ENCODE measurements around the gene LEFTY1.
"Not testable (repeated sequence)": the region's sequence is repeated elsewhere in the genome, so short reads cannot be mapped to it uniquely, and the experiment has no call there.

LEFTY1 gene

DNA sequence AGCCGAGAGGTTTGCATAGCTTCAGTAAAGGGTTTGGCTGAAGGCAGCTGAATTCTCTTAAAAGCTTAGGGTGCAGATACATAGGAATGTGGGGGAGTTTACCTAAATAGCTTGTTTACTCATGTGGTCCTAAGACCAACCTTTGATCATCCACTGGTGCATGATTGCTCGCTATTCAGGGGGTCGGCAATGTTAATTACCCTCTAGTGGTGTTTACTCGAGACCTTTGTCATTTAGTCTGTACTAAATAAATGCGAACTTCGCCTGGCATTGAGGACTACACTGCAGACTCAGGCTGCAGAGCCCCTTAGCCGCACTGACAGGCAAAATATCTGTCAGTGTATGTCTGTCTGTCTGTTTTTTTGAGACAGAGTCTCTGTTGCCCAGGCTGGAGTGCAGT, 38.6 kb downstream of the LEFTY1 start:
- DNase-seq (ENCODE audit: low read depth in 2 of 2, low spot score in 1 of 2): no peak

DNA sequence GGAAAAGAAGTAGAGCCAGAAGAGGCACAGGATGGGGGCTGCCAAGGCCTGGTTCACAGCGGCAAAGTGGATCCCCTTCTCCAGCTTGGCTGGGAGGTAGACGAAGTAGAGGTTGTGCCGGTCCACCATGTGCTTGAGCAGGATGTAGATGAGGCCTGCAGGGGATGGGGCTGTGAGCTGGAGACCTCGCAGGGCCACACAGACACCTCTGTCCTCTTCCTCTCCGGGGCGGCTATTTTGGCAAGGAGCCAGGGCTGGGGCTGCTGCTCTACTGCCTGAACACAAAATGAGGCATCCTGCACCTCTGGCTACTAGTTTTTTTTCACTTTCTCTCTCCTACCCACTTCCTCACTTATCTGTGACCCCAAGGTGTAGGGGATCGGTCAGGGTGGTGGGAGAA, 39.0 kb downstream of the LEFTY1 start:
- DNase-seq (ENCODE audit: low read depth in 2 of 2, low spot score in 1 of 2): peak in 1 of 2 donors; percentile 27

DNA sequence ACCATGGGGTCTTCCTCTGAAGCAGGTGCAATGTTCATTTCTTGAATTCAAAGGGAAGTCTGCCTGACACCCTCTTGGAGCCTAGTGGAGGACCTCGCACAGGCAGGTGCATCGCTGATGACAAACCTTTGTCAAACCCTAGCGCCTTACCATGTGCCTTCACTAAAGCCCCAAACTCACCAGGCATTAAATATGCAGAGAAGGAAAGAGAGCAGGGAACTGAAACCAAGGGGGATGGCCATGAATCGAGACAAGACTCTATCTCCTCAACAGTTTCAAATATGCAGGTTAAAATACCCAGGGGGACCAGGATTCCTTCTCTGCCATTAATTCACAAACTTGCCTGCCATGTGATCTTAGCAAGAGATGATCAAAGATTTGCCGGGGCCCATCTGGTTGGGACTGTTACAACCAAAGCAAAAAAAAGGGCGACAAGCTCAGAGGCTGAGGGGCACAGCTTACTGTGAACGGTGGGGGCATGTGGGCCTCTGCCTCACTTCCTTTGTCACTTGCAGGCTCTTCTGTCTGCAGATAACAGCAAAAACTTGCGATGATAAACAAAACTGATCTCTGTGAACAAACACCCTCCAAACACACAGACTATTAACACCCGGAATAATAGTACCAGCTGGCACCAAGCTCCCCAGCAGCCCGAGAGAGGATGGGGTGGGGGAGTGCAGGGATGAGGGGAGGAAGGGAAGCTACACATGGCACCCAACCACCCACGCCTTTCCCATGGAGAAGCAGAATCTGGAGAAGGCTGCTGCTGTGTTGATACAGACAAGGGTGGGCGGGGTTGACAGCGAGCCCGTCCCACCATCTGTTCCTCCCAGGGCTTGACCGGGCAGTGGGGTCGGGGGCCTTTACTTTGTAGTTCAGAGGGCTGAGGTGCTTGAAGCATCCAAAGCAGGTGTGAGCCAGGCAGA, 40.7 kb downstream of the LEFTY1 start:
- no peak for DNase-seq (ENCODE audit: low read depth in 2 of 2, low spot score in 1 of 2)

GRCh38 chr1:225847610-225848009, 41.3 kb downstream of the LEFTY1 start:
- no peak for DNase-seq (ENCODE audit: low read depth in 2 of 2, low spot score in 1 of 2)

DNA sequence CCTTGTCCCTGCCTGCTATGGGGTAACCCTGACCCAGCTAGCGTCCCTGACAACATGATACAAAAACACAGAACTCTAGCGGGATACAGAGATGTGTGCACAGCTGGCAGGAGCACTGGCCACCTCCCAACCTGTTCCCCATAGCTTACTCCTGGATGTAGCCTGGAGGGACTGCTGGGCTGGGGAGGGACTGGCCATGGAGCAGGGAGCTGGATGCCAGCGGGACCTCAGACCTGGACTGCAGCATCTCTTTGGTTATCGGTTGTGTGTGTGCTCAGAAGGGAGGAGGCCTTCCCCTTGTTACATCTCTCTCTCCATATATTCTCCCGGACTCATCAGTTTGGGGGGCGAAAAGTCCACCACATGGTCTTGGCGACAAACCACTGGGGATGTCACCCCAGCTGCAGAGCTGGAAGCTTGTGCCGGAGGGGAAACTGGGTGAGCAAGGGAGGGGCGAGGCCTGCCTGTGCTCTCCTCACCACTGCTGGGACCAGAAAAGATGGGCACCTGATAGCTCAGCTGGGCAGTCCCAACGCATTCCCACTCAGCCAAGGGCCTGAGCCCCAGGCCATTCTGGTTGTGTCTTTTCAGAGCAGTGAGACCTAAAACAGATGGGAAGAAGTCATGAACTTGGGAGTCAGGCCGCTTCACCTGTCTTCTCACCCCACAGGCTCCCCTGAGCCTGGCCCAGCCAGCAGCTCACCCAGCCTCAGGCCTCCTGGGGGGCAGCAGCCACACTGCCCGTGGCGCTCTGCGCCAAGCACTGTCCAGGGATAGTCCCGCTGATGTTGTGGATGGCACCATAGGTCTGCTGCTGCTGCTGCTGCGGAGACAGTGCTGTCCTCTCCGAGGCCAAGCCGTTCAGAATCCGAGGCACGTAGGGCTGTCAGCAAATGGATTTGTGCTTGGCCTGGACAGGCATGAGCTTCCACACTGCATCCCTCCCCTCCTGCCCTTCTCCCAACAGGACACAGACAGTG, 42.3 kb downstream of the LEFTY1 start:
- DNase-seq (ENCODE audit: low read depth in 2 of 2, low spot score in 1 of 2): no peak

GRCh38 chr1:225845571-225846259, 43.2 kb downstream of the LEFTY1 start:
- DNase-seq (ENCODE audit: low read depth in 2 of 2, low spot score in 1 of 2): no peak

GRCh38 chr1:225845097-225845496, 43.8 kb downstream of the LEFTY1 start:
- DNase-seq (ENCODE audit: low read depth in 2 of 2, low spot score in 1 of 2): no peak

DNA sequence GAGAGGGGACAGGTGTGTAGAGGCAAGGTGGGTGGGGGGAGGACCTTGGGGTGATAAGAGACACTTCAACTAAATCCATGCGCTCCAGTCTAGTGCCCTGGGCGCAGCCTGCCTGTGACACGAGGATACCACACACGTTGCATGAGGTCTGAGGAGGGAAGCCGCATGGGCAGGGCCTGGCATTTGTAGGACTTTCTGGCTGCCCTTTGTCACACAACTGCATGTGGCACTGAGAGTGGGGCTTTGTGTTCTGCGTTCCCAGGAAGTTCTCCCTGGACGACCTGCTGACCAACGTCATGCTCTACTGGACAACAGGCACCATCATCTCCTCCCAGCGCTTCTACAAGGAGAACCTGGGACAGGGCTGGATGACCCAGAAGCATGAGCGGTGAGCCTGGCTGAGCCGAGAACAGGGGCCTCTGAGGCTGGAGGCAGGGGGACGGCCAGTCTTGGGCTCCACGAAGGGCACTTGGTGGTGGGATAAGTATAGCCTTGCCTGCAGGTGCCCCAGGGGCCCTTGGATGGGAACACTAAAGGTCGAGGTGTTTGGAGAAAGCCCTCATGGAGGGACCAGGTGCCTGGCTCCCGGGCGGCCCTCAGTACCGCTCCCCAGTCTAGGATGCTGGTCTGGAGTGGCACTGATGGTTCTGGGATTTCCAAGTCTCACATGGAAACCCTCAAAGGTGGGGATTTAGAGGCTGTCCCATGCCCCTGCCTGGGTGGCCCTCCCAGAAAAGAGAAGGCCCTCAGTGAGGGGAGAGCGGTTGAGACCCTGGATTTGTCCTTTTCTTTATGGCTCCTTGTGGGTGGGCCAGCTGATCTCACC, 44.5 kb downstream of the LEFTY1 start:
- no peak for DNase-seq (ENCODE audit: low read depth in 2 of 2, low spot score in 1 of 2)

- DNase-seq (ENCODE audit: low read depth in 2 of 2, low spot score in 1 of 2): no peak
Observed at GRCh38 chr1:225843426-225843795, 45.5 kb downstream of the LEFTY1 start.

- no peak for DNase-seq (ENCODE audit: low read depth in 2 of 2, low spot score in 1 of 2)
Observed at GRCh38 chr1:225842788-225843425, 46.0 kb downstream of the LEFTY1 start.

GRCh38 chr1:225842074-225842473, 46.9 kb downstream of the LEFTY1 start:
- no peak for DNase-seq (ENCODE audit: low read depth in 2 of 2, low spot score in 1 of 2)

DNA sequence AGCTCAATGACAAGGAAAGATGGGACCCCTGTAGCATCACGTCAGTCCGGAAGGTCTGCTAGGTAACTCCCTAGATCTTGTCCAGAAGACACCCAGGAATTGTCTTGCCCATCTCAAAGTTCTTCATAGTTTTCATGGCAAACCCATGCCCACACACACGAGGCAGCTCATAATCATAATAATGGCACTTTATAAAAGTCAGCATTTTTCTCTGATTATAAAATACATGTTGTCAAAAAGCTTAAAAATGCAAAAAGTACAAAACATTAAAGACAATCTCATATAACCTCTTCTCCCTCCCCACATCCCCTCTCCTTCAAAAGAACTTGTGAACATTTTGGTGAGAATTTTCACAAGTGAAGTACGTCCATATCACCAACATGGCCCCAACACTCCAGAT, 48.2 kb downstream of the LEFTY1 start:
- DNase-seq (ENCODE audit: low read depth in 2 of 2, low spot score in 1 of 2): no peak

GRCh38 chr1:225840223-225840610, 48.7 kb downstream of the LEFTY1 start:
- no peak for DNase-seq (ENCODE audit: low read depth in 2 of 2, low spot score in 1 of 2)

- no peak for DNase-seq (ENCODE audit: low read depth in 2 of 2, low spot score in 1 of 2)
Observed at GRCh38 chr1:225838793-225839192, 50.2 kb downstream of the LEFTY1 start.

DNA sequence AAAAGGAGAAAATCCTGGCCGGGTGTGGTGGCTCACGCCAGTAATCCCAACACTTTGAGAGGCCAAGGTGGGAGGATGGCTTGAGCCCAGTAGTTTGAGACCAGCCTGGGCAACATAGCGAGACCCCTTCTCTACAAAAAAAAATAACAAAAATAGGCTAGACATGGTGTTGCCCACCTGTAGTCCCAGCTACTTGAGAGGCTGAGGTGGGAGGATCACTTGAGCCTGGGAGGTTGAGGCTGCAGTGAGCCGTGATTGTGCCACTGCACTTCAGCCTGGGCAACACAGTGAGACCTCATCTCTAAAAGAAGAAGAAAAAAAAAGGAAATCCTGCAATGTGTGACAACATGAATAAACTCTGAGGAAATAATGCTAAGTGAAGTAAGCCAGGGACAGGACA, 52.6 kb downstream of the LEFTY1 start:
- DNase-seq (ENCODE audit: low read depth in 2 of 2, low spot score in 1 of 2): not testable (repeated sequence)
